GM12865 (cell line): Measurements from ENCODE around the gene FOXC2.

Experiments used
- DNase-seq: peaks from one replicate; pipeline ENCODE4 v3.0.0; 2010; ENCODE audit warnings: low read depth
- H3K4me3 ChIP-seq: 2 replicates; pipeline ENCODE4 v1.5.1; 2011; ENCODE audit warnings: mild to moderate bottlenecking, low read depth, low read length, control low read depth
- CTCF ChIP-seq: IDR thresholded peaks from 2 replicates; pipeline ENCODE4 v1.5.1; 2011; ENCODE audit warnings: low read length, control low read depth, low read depth, inconsistent platforms; ENCODE audit not compliant: insufficient read depth; ENCODE audit errors: missing control alignments

FOXC2 gene

DNA sequence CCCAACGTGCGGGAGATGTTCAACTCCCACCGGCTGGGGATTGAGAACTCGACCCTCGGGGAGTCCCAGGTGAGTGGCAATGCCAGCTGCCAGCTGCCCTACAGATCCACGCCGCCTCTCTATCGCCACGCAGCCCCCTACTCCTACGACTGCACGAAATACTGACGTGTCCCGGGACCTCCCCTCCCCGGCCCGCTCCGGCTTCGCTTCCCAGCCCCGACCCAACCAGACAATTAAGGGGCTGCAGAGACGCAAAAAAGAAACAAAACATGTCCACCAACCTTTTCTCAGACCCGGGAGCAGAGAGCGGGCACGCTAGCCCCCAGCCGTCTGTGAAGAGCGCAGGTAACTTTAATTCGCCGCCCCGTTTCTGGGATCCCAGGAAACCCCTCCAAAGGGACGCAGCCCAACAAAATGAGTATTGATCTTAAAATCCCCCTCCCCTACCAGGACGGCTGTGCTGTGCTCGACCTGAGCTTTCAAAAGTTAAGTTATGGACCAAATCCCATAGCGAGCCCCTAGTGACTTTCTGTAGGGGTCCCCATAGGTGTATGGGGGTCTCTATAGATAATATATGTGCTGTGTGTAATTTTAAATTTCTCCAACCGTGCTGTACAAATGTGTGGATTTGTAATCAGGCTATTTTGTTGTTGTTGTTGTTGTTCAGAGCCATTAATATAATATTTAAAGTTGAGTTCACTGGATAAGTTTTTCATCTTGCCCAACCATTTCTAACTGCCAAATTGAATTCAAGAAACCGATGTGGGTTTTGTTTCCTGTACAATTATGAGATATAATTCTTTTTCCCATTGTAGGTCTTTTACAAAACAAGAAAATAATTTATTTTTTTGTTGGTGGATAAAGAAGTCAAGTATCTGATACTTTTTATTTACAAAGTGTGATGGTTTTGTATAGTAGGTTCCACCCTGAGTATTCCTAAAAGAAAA is 2.3 kb downstream of the FOXC2 start:
- H3K4me3 ChIP-seq, result no peak overlapping the region
- DNase-seq, result no peak
- no peak for TF ChIP-seq CTCF

- H3K4me3 ChIP-seq, result no peak overlapping the region
- DNase-seq, result no peak
These were observed 3.2 kb downstream of the FOXC2 start for GRCh38 chr16:86569701-86570447.

GRCh38 chr16:86570558-86571529 is 4.2 kb downstream of the FOXC2 start:
- TF ChIP-seq CTCF, result no peak
- no peak for DNase-seq
- H3K4me3 ChIP-seq, result no peak overlapping the region

More at GRCh38 chr16:86569701-86570447, 3.2 kb downstream of the FOXC2 start:
- no peak for TF ChIP-seq CTCF

DNA sequence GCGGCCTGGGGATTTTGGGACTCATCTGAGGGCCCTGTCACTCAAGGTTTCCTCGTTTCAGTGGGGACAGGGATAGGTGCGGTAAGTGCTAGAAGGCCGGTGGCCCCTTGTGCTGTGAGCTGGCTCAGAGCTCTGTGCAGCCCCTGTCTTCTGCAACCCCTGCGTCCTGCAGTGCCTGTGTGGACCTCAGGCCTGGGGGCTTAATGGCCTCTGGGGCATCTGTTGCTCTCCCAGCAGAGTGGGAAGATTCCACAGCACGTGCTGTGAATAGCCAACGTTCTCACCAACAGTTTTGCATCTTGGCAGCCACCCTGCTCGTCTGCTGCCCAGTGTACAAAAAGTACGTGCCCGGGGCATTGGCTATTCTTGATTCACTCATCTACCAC is 4.9 kb downstream of the FOXC2 start:
- TF ChIP-seq CTCF, result no peak
- no peak overlapping the region for H3K4me3 ChIP-seq
- no peak for DNase-seq

GRCh38 chr16:86572041-86572521 is 5.5 kb downstream of the FOXC2 start:
- H3K4me3 ChIP-seq, result no peak overlapping the region
- no peak for DNase-seq
- TF ChIP-seq CTCF, result no peak

- no peak for TF ChIP-seq CTCF
- no peak overlapping the region for H3K4me3 ChIP-seq
- DNase-seq, result no peak
These were observed 6.0 kb downstream of the FOXC2 start for GRCh38 chr16:86572606-86573005.
